Measurements from ENCODE around the gene MOK.
A peak's percentile ranks its signal among the peaks of the same experiment; 100 is the strongest.
"Not testable (repeated sequence)": the region's sequence is repeated elsewhere in the genome, so short reads cannot be mapped to it uniquely, and the experiment has no call there.

The MOK gene

GRCh38 chr14:102316743-102317563, 12.0 kb upstream of the MOK start:
- peak overlapping the region; percentile 62 for H3K27ac ChIP-seq
- peak; percentile 75 for TF ChIP-seq CTCF (conservative IDR thresholded peaks at IDR 0.05)
- no peak for TF ChIP-seq ZFX (IDR thresholded peaks at IDR 0.05)

DNA sequence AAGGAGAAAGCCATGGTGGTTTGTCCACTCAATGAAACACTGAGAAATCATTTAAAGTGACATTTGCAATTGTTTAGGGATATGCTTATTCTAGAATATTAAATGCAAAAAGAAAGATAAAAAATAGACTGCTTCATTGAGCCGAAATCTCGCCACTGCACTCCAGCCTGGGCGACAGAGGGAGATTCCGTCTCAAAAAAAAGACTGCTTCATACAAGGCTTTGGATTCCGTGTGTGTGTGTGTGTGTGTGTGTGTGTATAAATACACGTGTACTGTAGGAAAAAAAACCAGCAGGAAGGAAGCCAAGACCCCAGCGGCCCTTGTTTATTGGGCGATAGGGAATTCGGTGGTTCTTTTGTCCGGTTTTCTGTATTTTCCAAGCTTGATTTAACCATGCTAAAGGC, 11.4 kb upstream of the MOK start:
- H3K27ac ChIP-seq = peak overlapping the region; percentile 62
- TF ChIP-seq CTCF (conservative IDR thresholded peaks at IDR 0.05) = no peak
- TF ChIP-seq ZFX (IDR thresholded peaks at IDR 0.05) = no peak

DNA sequence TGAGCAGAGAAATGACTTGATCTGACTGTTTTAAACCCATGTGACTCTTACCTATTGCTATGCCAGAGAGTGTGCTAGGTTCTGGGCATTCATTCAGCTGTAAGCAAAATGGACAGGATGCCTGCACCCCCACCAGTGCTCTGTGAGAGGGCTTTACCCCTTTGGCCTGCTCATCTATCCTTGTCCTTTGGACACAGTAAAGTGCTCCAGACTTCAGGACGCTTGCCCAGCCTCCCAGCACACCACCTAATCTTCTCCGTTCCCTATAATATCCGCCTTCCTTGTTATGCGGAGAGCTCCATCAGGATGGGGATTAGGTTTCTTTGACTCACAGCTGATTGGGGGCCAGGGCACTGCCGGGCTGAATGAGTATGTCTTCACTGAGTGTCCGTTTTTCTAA, 10.2 kb upstream of the MOK start:
- no peak overlapping the region for H3K27ac ChIP-seq
- TF ChIP-seq CTCF (conservative IDR thresholded peaks at IDR 0.05) (no peak), ZFX (IDR thresholded peaks at IDR 0.05) (no peak)

DNA sequence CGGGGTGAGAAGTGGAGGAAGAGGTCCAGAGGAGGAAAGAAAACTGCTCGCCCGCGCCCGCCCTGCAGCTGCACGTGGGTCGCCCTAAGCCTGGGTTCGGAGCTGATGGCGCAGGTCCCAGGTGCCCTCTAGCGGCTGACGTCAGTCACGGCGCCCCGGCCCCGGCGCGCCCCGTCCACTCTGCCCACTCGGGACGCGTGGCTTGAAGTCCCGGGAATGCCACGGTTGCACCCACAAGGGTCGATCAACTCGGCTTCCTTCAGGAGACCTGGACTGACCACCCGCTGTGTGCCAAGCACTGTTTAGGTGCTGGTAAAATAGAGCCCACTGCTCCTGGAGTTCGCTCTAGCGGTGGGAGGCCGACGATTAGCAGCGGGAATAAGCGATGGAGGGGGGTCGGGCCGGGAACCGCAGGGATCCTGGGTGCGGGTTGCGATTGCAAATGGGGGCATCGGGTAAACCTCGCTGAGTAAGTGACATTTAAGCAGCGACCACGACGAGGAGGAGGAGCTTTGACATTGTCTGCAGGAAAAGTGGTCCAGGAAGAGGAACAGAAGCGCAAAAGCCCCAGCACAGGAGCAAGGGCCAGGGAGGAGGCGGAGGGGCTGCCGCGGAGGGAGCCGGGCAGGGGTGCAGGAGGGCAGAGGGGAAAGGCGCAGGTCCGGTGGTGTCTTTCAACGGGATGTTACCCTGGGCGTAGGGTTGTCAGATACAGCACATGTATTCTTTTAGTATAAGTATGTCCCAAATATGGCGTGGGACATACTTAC, 9.5 kb upstream of the MOK start:
- peak overlapping the region; percentile 25 for H3K27ac ChIP-seq
- TF ChIP-seq ZFX (IDR thresholded peaks at IDR 0.05) (no peak), CTCF (conservative IDR thresholded peaks at IDR 0.05) (peak; percentile 99)

DNA sequence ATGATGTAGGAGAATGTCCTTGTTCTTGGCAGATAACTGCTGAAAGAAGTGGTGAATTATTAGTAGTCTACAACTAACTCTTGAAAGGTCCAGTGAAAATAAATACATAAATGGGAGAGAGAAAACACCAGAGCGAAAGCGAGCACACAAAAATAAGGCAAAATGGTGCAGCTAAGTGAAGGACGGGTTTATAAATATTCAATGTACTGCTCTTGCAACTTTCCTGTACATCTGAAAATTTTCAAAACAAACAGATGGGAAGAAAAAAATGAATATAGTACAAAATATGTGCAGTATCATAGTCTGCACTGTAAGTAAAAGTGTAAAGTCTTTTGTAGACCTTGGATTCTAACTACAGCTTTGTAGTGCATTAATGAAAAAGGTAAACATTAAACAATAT, 1.3 kb downstream of the MOK start:
- H3K27ac ChIP-seq = no peak overlapping the region
- no peak for TF ChIP-seq ZFX (IDR thresholded peaks at IDR 0.05)
- no peak for TF ChIP-seq CTCF (conservative IDR thresholded peaks at IDR 0.05)

- not testable (repeated sequence) for H3K27ac ChIP-seq
These were observed 6.5 kb downstream of the MOK start for GRCh38 chr14:102298303-102299070.

GRCh38 chr14:102297436-102298170, 7.4 kb downstream of the MOK start:
- H3K27ac ChIP-seq = no peak overlapping the region

More at GRCh38 chr14:102297436-102298170, 7.4 kb downstream of the MOK start:
- no peak for TF ChIP-seq ZFX (IDR thresholded peaks at IDR 0.05)
- TF ChIP-seq CTCF (conservative IDR thresholded peaks at IDR 0.05) = no peak

Measured in C4-2B (cell line).